WTC11 (cell line): ENCODE results near the gene SLAMF6. TPM values are rescaled to one million over a fixed set of nuclear protein-coding genes. Genes with fewer than 3 reads are reported as not detected.

Experiments
- ATAC-seq: fragments of 200-7000 bp; cut with Tn5 transposase; 2 replicates; pipeline ENCODE4 v1.10.0; 2021; ENCODE audit warnings: mild to moderate bottlenecking, moderate library complexity
- CTCF ChIA-PET: fragments of 300-600 bp; sonication (Branson Sonifier 250); formaldehyde crosslinking; loops from one replicate; lab custom pipeline; 2021; ENCODE audit warnings: antibody characterized with exemption; lab: Charles Lee
- POLR2A ChIA-PET: fragments of 350-600 bp; sonication (Branson Sonifier 250); formaldehyde crosslinking; loops from one replicate; lab custom pipeline; 2021; ENCODE audit warnings: antibody characterized with exemption; lab: Charles Lee
- DNase-seq: peaks from one replicate; pipeline ENCODE4 v3.0.0; 2021; ENCODE audit warnings: low spot score
- H3K27ac Mint-ChIP-seq: 2 replicates; pipeline ENCODE4 v1.8.0; 2021; ENCODE audit warnings: mixed read lengths
- H3K27me3 Mint-ChIP-seq: 2 replicates; pipeline ENCODE4 v1.8.0; 2021; ENCODE audit warnings: low read depth, mild to moderate bottlenecking, moderate library complexity, mixed read lengths
- H3K36me3 Mint-ChIP-seq: 2 replicates; pipeline ENCODE4 v1.8.0; 2021; ENCODE audit warnings: mixed read lengths
- H3K4me1 Mint-ChIP-seq: 2 replicates; pipeline ENCODE4 v1.8.0; 2022; ENCODE audit warnings: mixed read lengths
- H3K4me3 Mint-ChIP-seq: 2 replicates; pipeline ENCODE4 v1.8.0; 2021; ENCODE audit warnings: mild to moderate bottlenecking, moderate library complexity, mixed read lengths
- H3K9me3 Mint-ChIP-seq: 2 replicates; pipeline ENCODE4 v1.8.0; 2021; ENCODE audit warnings: mixed read lengths
- AR ChIP-seq: fragments of 250-450 bp; sonication (Bioruptor Pico); IDR thresholded peaks from 2 replicates; pipeline ENCODE4 v1.9.0; 2021; ENCODE audit warnings: mild to moderate bottlenecking
- ATF2 ChIP-seq: sonication (generic); formaldehyde crosslinking; IDR thresholded peaks from 2 replicates; pipeline ENCODE4 v1.8.1; 2022; ENCODE audit warnings: low read depth, missing genetic modification reagents, borderline replicate concordance
- ATF3 ChIP-seq: sonication (generic); formaldehyde crosslinking; conservative IDR thresholded peaks from 2 replicates; pipeline ENCODE4 v1.8.1; 2022; ENCODE audit warnings: mild to moderate bottlenecking, missing genetic modification reagents
- CTCF ChIP-seq: fragments of 200-600 bp; IDR thresholded peaks from 2 replicates; pipeline ENCODE4 v1.8.0; 2022; ENCODE audit warnings: antibody characterized with exemption
- ERG ChIP-seq: fragments of 250-450 bp; sonication (Bioruptor Pico); IDR thresholded peaks from 2 replicates; pipeline ENCODE4 v1.8.0; 2021; ENCODE audit warnings: mild to moderate bottlenecking
- ESRRA ChIP-seq: sonication (generic); formaldehyde crosslinking; IDR thresholded peaks from 2 replicates; pipeline ENCODE4 v1.8.1; 2022; ENCODE audit warnings: mild to moderate bottlenecking, missing genetic modification reagents, borderline replicate concordance
- MLX ChIP-seq: sonication (generic); formaldehyde crosslinking; IDR thresholded peaks from 2 replicates; pipeline ENCODE4 v1.8.1; 2023; ENCODE audit warnings: mild to moderate bottlenecking, missing genetic modification reagents, moderate library complexity
- NR3C1 ChIP-seq: sonication (generic); formaldehyde crosslinking; conservative IDR thresholded peaks from 2 replicates; pipeline ENCODE4 v1.8.1; 2023; ENCODE audit warnings: low read depth, mild to moderate bottlenecking, missing genetic modification reagents
- PREB ChIP-seq: sonication (generic); formaldehyde crosslinking; IDR thresholded peaks from 2 replicates; pipeline ENCODE4 v1.8.1; 2022; ENCODE audit warnings: mild to moderate bottlenecking, missing genetic modification reagents, moderate library complexity, borderline replicate concordance
- RELA ChIP-seq: sonication (generic); formaldehyde crosslinking; IDR thresholded peaks from 2 replicates; pipeline ENCODE4 v1.8.1; 2022; ENCODE audit warnings: missing genetic modification reagents, mild to moderate bottlenecking, borderline replicate concordance
- RORB ChIP-seq: fragments of 250-450 bp; sonication (Bioruptor Pico); IDR thresholded peaks from 2 replicates; pipeline ENCODE4 v1.9.0; 2021; ENCODE audit warnings: mild to moderate bottlenecking
- TEAD1 ChIP-seq: sonication (generic); formaldehyde crosslinking; IDR thresholded peaks from 2 replicates; pipeline ENCODE4 v1.8.0; 2022; ENCODE audit warnings: mild to moderate bottlenecking, missing genetic modification reagents
- USF2 ChIP-seq: sonication (generic); formaldehyde crosslinking; IDR thresholded peaks from 2 replicates; pipeline ENCODE4 v1.8.1; 2023; ENCODE audit warnings: mild to moderate bottlenecking, missing genetic modification reagents, moderate library complexity
- ZMAT4 ChIP-seq: fragments of 250-450 bp; sonication (Bioruptor Pico); IDR thresholded peaks from 2 replicates; pipeline ENCODE4 v1.9.0; 2021; ENCODE audit warnings: mild to moderate bottlenecking
- ZNF423 ChIP-seq: fragments of 250-450 bp; sonication (Bioruptor Pico); IDR thresholded peaks from 2 replicates; pipeline ENCODE4 v2.1.2; 2022; ENCODE audit warnings: mild to moderate bottlenecking, moderate library complexity
- ZNF425 ChIP-seq: fragments of 250-450 bp; sonication (Bioruptor Pico); conservative IDR thresholded peaks from 2 replicates; pipeline ENCODE4 v1.9.0; 2021; ENCODE audit warnings: mild to moderate bottlenecking
- ZNF512 ChIP-seq: sonication (generic); formaldehyde crosslinking; IDR thresholded peaks from 2 replicates; pipeline ENCODE4 v1.8.1; 2022; ENCODE audit warnings: missing genetic modification reagents, borderline replicate concordance
- total RNA-seq: library from RNA; stranded (reverse); gene quantifications from 3 replicates; pipeline ENCODE4 v1.2.3, GENCODE V29; 2021

SLAMF6 gene
- total RNA-seq, 1 experiment from 2014 or later, result not detected

GRCh38 chr1:160471253-160471652 lies 51.8 kb downstream of the SLAMF6 start (continued):
- no peak for TF ChIP-seq AR (CRISPR knock-in tag)
- no peak for TF ChIP-seq MLX (CRISPR knock-in tag)

GRCh38 chr1:160467576-160467975 lies 55.5 kb downstream of the SLAMF6 start:
- H3K4me3 Mint-ChIP-seq, result no peak overlapping the region
- ChIA-PET CTCF (no interaction called here), POLR2A (no interaction called here)
- DNase-seq (no peak), ATAC-seq (no peak)
- no peaks in the 10 kb centered on the region for H3K27me3 Mint-ChIP-seq
- H3K36me3 Mint-ChIP-seq, result no peaks in the 10 kb centered on the region
- 0 out of 2 replicates have a peak, but pooled peaks cover 2% of the 10 kb centered on the region for H3K4me1 Mint-ChIP-seq
- H3K9me3 Mint-ChIP-seq, result no peaks in the 10 kb centered on the region
- H3K27ac Mint-ChIP-seq, result no peak overlapping the region
- no peak for TF ChIP-seq ZMAT4 (CRISPR knock-in tag)
- TF ChIP-seq TEAD1 (CRISPR knock-in tag), result no peak
- no peak for TF ChIP-seq ZNF512 (CRISPR knock-in tag)
- no peak for TF ChIP-seq RORB
- TF ChIP-seq ZNF425, result no peak
- TF ChIP-seq ATF2 (CRISPR knock-in tag), result no peak
- no peak for TF ChIP-seq ESRRA (CRISPR knock-in tag)
- no peak for TF ChIP-seq PREB (CRISPR knock-in tag)
- no peak for TF ChIP-seq RELA (CRISPR knock-in tag)
- TF ChIP-seq NR3C1 (CRISPR knock-in tag), result no peak
- TF ChIP-seq USF2, result no peak
- no peak for TF ChIP-seq CTCF
- TF ChIP-seq ZNF423, result no peak
- no peak for TF ChIP-seq ATF3 (CRISPR knock-in tag)
- TF ChIP-seq ERG (CRISPR knock-in tag), result no peak
- no peak for TF ChIP-seq MLX (CRISPR knock-in tag)
